ENCODE measurements around the gene TROAP.

- TF ChIP-seq ZNF658 (tag by site-specific recombination; IDR thresholded peaks at IDR 0.05): no peak
- TF ChIP-seq CTCF (tag by site-specific recombination; IDR thresholded peaks at IDR 0.05): peak; percentile 78
- no peak for TF ChIP-seq ZFP41 (tag by site-specific recombination; IDR thresholded peaks at IDR 0.05; ENCODE audit: borderline replicate concordance)
- TF ChIP-seq YY2 (tag by site-specific recombination; IDR thresholded peaks at IDR 0.05): no peak
- TF ChIP-seq REST (tag by site-specific recombination; IDR thresholded peaks at IDR 0.05): no peak
- TF ChIP-seq ZSCAN5A (tag by site-specific recombination; IDR thresholded peaks at IDR 0.05): no peak
- no peak for TF ChIP-seq SALL2 (tag by site-specific recombination; IDR thresholded peaks at IDR 0.05; ENCODE audit: borderline replicate concordance)
- no peak for TF ChIP-seq ZNF10 (tag by site-specific recombination; IDR thresholded peaks at IDR 0.05)
- no peak for TF ChIP-seq MYNN (tag by site-specific recombination; IDR thresholded peaks at IDR 0.05; ENCODE audit: borderline replicate concordance)
- no peak for TF ChIP-seq ZNF701 (tag by site-specific recombination; IDR thresholded peaks at IDR 0.05)
- no peak for TF ChIP-seq ZNF274 (IDR thresholded peaks at IDR 0.05; ENCODE audit: low read length)
- no peak for TF ChIP-seq ZNF274 (tag by site-specific recombination; IDR thresholded peaks at IDR 0.05; ENCODE audit: borderline replicate concordance)
- no peak for TF ChIP-seq TCF7L2 (IDR thresholded peaks at IDR 0.05; ENCODE audit: borderline replicate concordance, low read depth, low read length)
- no peak for TF ChIP-seq IKZF3 (tag by site-specific recombination; IDR thresholded peaks at IDR 0.05)
Observed at GRCh38 chr12:49358483-49359141, 35.6 kb downstream of the TROAP start.

Data from HEK293 (cell line).